Measurements from ENCODE around the gene EPHX1.
"Not testable (repeated sequence)": the region's sequence is repeated elsewhere in the genome, so short reads cannot be mapped to it uniquely, and the experiment has no call there.

The EPHX1 gene

GRCh38 chr1:225816643-225817538, 7.0 kb downstream of the EPHX1 start:
- DNase-seq (ENCODE audit: low read depth in 2 of 2): no peak

DNA sequence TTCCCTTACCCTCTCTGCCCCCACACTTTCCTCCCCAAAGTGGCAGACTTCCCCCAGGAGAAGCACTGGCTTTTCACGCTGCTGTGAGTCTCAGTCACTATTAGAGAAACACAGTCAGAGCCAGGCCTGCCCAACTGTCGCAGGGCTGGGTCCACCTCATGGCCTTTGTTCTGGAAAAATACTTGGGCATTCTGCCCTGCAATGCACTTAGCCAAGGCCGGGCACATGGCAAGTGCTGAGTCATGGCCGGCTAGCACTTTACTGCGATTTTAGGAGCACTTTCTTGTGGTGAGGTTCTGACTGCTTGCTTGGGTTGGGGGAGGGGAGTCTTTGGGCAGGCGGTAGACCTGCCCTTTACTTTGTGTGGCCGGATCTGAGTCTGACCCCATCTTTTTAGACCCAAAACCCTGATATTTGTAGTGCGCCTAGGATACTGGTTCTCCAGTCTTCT, 7.7 kb downstream of the EPHX1 start:
- no peak for DNase-seq (ENCODE audit: low read depth in 2 of 2)

- DNase-seq (ENCODE audit: low read depth in 2 of 2): no peak
Measured at GRCh38 chr1:225818229-225818628, 8.3 kb downstream of the EPHX1 start.

DNA sequence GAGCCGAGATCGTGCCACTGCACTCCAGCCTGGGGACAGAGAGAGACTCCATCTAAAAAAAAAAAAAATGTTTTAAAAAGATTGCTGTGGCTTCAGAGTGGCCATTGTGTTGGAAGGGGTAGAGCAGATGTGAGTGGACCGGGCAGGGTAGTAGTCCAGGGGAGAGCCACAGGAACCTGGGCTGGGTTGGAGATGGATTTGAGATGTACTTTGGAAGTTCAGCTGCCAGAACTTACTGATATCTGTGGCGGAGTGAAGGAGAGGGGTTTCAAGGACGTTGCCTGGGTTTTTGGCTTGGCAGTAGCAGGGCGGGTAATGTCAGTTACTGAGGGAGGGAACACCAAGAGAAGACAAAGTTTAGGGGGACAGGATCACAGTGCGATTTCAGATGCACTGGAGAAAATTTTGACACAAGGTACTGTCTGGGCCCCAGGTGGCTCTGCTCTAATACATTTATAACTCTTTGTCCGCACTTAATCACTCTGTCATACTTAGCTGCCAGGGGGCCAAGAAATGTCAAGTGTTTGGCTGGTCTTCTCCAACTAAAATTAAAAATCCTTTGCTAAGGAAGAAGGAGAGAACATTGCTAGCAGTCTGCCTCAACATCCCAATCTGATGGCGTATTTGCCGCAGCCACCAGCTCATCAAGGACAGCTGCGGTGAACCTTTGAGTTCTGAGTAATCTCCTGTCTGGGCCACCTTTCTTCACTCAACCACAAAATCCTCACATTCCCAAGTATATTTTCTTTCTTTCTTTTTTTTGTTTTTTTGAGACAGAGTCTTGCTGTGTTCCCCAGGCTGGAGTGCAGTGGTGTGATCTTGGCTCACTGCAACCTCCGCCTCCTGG, 9.6 kb downstream of the EPHX1 start:
- no peak for DNase-seq (ENCODE audit: low read depth in 2 of 2)

- no peak for DNase-seq (ENCODE audit: low read depth in 2 of 2)
Measured at GRCh38 chr1:225820522-225821120, 10.7 kb downstream of the EPHX1 start.

DNA sequence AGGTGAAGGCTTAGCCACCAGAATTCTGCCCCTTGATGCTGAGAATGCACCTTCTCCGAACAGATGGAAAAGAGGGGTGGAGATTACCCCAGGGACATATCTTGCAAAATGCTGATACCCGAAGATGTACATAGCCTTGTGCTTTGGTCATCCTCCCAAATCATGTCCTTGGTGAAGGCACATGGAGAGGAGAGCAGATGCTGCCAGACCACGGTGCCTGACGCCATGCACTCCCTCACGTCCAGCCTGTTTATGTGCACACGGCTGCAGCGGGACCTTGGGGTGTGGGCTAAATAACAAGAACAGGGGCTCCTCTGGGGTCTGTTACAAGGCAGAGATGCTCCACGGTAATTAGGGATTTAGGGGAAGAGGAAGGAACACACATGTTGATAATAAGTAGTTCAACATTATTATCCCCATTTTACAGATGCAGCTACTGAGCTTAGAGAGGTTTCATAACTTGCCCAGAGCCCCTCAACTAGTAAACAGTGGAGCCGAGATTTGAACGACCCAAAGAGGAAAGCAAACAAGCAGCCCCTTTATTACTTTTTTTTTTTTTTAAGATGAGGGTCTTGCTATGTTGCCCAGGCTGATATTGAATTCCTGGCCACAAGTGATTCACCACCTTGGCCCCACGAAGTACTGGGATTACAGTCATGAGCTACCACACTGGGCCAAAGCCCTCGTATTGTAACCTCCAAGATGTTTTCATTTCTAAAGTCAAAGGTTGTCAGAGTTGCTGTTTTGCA, 12.9 kb downstream of the EPHX1 start:
- no peak for DNase-seq (ENCODE audit: low read depth in 2 of 2)

- no peak for DNase-seq (ENCODE audit: low read depth in 2 of 2)
Measured at GRCh38 chr1:225823811-225824261, 13.9 kb downstream of the EPHX1 start.

DNA sequence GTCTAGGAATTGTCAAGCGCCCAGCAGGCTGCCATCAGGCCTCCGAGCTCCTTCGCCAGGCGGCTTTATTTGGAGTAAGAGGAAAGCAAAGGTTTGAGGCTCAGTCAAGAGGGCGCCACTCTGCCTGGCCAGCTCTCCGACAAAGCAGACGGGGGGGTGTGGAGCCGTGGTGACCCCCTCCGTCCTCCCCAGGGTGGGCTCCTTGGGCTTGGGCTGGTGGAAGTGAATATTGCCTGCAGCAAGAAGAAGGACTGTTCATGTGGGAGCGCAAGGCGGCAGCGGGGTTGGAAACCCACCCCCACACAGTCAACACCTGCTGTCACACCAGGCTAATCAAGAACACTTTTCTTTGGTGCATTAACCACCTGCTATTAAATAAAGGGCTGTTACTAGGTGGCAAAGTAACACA, 14.6 kb downstream of the EPHX1 start:
- no peak for DNase-seq (ENCODE audit: low read depth in 2 of 2)

DNA sequence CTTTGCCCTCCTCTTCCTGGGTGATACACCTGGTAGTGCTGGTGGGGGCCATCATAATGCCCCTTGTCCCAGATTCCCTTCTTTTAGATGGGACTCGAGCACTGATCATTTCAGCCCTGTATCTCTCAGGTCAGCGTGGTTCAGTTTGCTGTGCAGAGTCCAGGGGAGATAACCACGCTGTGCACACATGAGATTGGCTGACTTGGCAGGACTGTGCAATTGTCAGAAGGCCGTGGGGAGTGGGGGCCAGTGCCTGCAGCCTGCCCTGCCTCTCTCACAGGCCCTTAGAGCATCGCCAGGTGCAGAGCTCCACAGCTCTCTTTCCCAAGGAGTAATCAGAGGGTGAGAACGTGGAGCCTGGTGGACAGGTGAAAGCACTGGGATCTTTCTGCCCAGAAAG, 15.2 kb downstream of the EPHX1 start:
- no peak for DNase-seq (ENCODE audit: low read depth in 2 of 2)

GRCh38 chr1:225825607-225826007, 15.7 kb downstream of the EPHX1 start:
- no peak for DNase-seq (ENCODE audit: low read depth in 2 of 2)

- no peak for DNase-seq (ENCODE audit: low read depth in 2 of 2)
Measured at GRCh38 chr1:225827076-225827475, 17.2 kb downstream of the EPHX1 start.

DNA sequence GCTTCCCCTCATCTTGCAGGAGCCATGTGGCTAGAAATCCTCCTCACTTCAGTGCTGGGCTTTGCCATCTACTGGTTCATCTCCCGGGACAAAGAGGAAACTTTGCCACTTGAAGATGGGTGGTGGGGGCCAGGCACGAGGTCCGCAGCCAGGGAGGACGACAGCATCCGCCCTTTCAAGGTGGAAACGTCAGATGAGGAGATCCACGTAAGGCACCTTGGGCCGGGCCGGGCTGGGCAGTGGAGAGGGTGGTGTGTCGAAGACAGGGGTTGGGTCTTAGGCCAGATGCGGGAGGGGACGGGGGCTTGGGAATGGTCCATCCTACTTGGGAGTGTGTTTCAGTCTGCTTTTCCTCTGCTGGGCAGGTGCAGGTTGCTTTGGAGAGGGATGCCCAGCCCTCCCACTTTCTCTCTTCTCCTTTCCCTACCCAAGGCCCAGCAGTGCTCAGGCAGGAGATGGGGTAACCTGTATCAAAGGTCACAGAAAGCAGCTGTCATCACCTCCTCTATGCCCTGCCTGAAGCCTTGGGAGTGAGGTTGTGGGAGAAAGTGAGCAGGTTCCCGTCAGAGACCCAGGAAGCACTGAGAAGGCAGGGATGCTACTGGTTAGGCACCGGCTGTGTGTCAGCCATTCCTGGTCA, 18.9 kb downstream of the EPHX1 start:
- no peak for DNase-seq (ENCODE audit: low read depth in 2 of 2)

GRCh38 chr1:225830841-225831240, 20.9 kb downstream of the EPHX1 start:
- no peak for DNase-seq (ENCODE audit: low read depth in 2 of 2)

- DNase-seq (ENCODE audit: low read depth in 2 of 2): no peak
Measured at GRCh38 chr1:225834417-225835329, 24.7 kb downstream of the EPHX1 start.

DNA sequence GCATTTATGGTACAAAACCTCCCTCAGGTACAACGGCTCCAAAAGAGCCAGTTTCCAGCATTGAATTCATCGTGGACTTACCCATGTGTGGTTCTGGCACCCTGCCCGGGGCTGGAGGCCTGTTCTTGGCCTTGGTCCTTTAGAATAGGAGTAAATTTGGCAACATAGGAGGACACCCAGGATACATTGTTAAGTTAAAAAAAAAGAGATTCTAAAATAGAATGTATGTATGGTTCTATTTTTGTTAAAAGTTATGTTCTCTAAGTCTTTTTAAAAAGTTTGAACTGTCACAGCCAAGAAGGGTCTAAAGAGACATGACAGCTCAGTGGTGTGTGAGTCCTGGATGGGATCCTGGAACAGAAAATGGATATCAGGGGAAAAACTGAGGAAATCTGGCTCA, 25.9 kb downstream of the EPHX1 start:
- DNase-seq (ENCODE audit: low read depth in 2 of 2): no peak

DNA sequence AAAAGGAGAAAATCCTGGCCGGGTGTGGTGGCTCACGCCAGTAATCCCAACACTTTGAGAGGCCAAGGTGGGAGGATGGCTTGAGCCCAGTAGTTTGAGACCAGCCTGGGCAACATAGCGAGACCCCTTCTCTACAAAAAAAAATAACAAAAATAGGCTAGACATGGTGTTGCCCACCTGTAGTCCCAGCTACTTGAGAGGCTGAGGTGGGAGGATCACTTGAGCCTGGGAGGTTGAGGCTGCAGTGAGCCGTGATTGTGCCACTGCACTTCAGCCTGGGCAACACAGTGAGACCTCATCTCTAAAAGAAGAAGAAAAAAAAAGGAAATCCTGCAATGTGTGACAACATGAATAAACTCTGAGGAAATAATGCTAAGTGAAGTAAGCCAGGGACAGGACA, 26.4 kb downstream of the EPHX1 start:
- DNase-seq (ENCODE audit: low read depth in 2 of 2): not testable (repeated sequence)

GRCh38 chr1:225838793-225839192, 28.9 kb downstream of the EPHX1 start:
- no peak for DNase-seq (ENCODE audit: low read depth in 2 of 2)

GRCh38 chr1:225840223-225840610, 30.3 kb downstream of the EPHX1 start:
- no peak for DNase-seq (ENCODE audit: low read depth in 2 of 2)

DNA sequence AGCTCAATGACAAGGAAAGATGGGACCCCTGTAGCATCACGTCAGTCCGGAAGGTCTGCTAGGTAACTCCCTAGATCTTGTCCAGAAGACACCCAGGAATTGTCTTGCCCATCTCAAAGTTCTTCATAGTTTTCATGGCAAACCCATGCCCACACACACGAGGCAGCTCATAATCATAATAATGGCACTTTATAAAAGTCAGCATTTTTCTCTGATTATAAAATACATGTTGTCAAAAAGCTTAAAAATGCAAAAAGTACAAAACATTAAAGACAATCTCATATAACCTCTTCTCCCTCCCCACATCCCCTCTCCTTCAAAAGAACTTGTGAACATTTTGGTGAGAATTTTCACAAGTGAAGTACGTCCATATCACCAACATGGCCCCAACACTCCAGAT, 30.8 kb downstream of the EPHX1 start:
- no peak for DNase-seq (ENCODE audit: low read depth in 2 of 2)

GRCh38 chr1:225842074-225842473, 32.1 kb downstream of the EPHX1 start:
- DNase-seq (ENCODE audit: low read depth in 2 of 2): no peak
